SU-DHL-6 (cell line): ENCODE measurements around the gene SOCS7.

Experiments
- CTCF ChIP-seq: fragments of 200-600 bp; sonication (generic); IDR thresholded peaks from one replicate; pipeline ENCODE4 v1.5.1; 2017; ENCODE audit warnings: antibody characterized with exemption, mild to moderate bottlenecking, low read length, moderate library complexity; ENCODE audit not compliant: insufficient read depth, poor library complexity, severe bottlenecking
- EZH2phosphoT487 ChIP-seq: fragments of 200-600 bp; sonication (generic), shearing (Covaris generic); conservative IDR thresholded peaks from 2 replicates; pipeline ENCODE4 v1.6.1; 2018; ENCODE audit warnings: mild to moderate bottlenecking, antibody characterized with exemption, low read length, moderate library complexity, mixed read lengths

- TF ChIP-seq EZH2phosphoT487 (no peak), CTCF (no peak)
These were observed 89.2 kb downstream of the SOCS7 start for GRCh38 chr17:38440614-38441397.
